IPS-18c (cell line): ENCODE measurements around the gene C10orf67.
"Not testable (repeated sequence)": the region's sequence is repeated elsewhere in the genome, so short reads cannot be mapped to it uniquely, and the experiment has no call there.

Experiments
- H3K4me3 ChIP-seq: 2 replicates; pipeline ENCODE4 v1.7.0; 2013; ENCODE audit warnings: low read depth, mild to moderate bottlenecking, low read length, moderate library complexity; ENCODE audit not compliant: insufficient read depth
- H3K9me3 ChIP-seq: one replicate; pipeline ENCODE4 v1.6.1; 2013; ENCODE audit warnings: mild to moderate bottlenecking, low read length, moderate library complexity; ENCODE audit not compliant: control insufficient read depth, insufficient read depth

The C10orf67 gene

GRCh38 chr10:23365417-23366030 is 20.9 kb upstream of the C10orf67 start:
- not testable (repeated sequence) for H3K9me3 ChIP-seq, H3K4me3 ChIP-seq

GRCh38 chr10:23364378-23364777 is 19.8 kb upstream of the C10orf67 start:
- no peak overlapping the region for H3K4me3 ChIP-seq
- no peaks in the 10 kb centered on the region for H3K9me3 ChIP-seq

DNA sequence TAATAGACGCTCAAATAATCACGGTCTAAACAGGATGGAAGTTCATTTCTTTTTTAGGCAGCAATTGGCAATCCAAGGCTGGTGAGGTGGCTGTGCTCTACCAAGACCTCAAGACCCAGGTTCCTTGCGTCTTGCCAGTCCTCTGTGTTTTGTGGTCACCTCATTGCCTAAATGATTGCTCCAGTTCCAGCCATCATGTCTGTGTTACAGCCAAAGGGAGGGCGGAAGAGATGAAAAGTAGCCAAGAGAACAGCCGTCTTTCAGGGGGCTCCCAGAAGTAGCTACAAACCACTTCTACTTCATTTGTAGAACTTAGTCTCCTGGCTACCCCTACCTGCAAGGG is 19.2 kb upstream of the C10orf67 start:
- Histone ChIP-seq H3K4me3 (no peak overlapping the region), H3K9me3 (no peaks in the 10 kb centered on the region)

GRCh38 chr10:23362879-23363792 is 18.5 kb upstream of the C10orf67 start:
- Histone ChIP-seq H3K9me3 (no peaks in the 10 kb centered on the region), H3K4me3 (no peak overlapping the region)

- H3K4me3 ChIP-seq, result no peak overlapping the region
These were observed 17.7 kb upstream of the C10orf67 start for GRCh38 chr10:23362069-23362830.

DNA sequence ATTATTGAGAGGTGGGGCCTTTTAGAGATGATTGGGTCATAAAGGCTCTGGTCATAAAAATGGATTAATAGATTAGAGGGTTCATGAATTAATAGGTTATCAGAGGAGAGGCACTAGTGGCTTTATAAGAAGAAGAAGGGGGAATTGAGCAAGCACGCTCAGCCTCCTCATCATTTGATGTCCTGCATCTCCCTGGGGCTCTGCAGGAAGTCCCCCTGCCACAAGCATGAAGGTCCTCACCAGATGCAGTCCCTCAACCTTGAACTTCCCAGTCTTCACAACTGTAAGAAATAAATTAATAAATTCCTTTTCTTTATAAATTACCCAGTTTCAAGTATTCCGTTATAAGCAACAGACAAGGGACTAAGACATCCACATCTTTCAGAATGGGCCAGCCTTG is 17.1 kb upstream of the C10orf67 start:
- H3K4me3 ChIP-seq, result no peak overlapping the region
- H3K9me3 ChIP-seq, result no peaks in the 10 kb centered on the region

More at GRCh38 chr10:23362069-23362830, 17.7 kb upstream of the C10orf67 start:
- H3K9me3 ChIP-seq, result no peaks in the 10 kb centered on the region

- no peaks in the 10 kb centered on the region for H3K9me3 ChIP-seq
These were observed 15.2 kb upstream of the C10orf67 start for GRCh38 chr10:23359692-23360380.

GRCh38 chr10:23358357-23358756 is 13.8 kb upstream of the C10orf67 start:
- no peak overlapping the region for H3K4me3 ChIP-seq
- no peaks in the 10 kb centered on the region for H3K9me3 ChIP-seq

More at GRCh38 chr10:23359692-23360380, 15.2 kb upstream of the C10orf67 start:
- no peak overlapping the region for H3K4me3 ChIP-seq

DNA sequence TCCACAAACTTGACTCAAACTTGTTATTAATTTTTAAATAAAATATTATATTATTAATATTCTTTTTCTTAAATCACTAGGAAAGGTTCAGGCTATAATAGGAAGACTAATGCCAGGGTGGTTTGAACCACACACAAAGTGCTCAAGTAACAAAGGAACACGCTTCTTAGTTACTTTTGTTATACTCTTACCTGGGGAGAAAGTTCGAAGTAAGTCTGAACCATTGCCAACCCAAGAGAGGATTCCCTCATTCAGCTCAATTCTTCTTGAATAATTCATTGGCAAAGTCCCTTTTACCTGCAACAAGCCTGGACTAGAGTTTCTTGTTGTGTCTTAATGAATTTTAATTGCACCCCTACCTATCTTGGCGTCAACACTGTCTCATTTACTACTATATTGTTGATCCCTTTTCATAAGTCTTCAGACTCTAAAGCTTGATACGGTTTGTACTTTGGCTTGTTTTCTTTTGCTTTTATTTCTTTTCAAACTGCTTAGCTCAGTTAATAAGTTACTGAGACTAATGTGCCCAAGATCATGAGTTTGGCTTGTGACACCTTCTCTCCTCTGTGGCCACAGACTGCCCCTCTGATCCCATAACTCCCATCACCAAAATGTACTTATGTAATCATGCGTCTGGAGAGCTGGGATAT is 10.2 kb upstream of the C10orf67 start:
- no peak overlapping the region for H3K4me3 ChIP-seq

GRCh38 chr10:23351926-23352519 is 7.4 kb upstream of the C10orf67 start:
- no peaks in the 10 kb centered on the region for H3K9me3 ChIP-seq
- H3K4me3 ChIP-seq, result no peak overlapping the region

More for the DNA sequence above, 10.2 kb upstream of the C10orf67 start:
- no peaks in the 10 kb centered on the region for H3K9me3 ChIP-seq

DNA sequence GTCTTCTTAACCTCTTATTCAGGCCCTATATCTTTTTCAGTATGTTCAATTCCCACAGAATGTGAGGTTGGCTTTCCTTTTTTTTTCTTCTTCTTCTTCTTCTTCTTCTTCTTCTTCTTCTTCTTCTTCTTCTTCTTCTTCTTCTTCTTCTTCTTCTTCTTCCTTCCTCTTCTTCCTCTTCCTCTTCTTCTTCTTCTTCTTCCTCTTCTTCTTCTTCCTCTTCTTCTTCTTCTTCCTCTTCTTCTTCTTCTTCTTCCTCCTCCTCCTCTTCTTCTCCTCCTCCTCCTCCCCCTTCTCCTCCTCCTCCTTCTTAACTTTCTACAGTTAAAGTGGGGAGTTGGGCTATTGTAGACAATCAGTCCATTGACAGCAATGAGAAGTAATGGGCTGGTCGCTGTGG is 6.1 kb upstream of the C10orf67 start:
- not testable (repeated sequence) for H3K9me3 ChIP-seq, H3K4me3 ChIP-seq

GRCh38 chr10:23345861-23346260 is 1.3 kb upstream of the C10orf67 start:
- Histone ChIP-seq H3K9me3 (no peaks in the 10 kb centered on the region), H3K4me3 (no peak overlapping the region)

- peak overlapping the region; percentile 77 for H3K4me3 ChIP-seq
- no peaks in the 10 kb centered on the region for H3K9me3 ChIP-seq
These were observed 881 bp downstream of the C10orf67 start for GRCh38 chr10:23343591-23344240.

- H3K4me3 ChIP-seq, result no peak overlapping the region
These were observed 2.2 kb downstream of the C10orf67 start for GRCh38 chr10:23342213-23342884.

DNA sequence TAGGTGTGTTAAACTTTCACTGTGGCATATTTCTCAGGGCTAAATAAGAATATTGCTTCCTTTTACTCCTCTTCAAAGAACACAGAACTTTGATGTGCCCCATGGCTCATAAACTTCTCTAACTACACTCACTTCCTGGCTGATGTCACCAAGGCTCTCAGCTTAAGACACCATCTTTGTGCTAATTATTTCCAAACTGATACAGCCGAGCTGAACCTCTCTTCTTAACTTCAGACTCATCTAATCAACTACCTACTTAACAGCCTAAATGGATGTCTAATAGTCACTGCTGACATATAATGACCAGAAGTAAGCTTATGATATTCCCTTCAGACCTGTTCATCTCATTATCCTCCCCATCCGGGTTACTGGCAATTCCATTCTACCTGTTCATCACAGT is 3.6 kb downstream of the C10orf67 start:
- no peaks in the 10 kb centered on the region for H3K9me3 ChIP-seq
- H3K4me3 ChIP-seq, result no peak overlapping the region

More at GRCh38 chr10:23342213-23342884, 2.2 kb downstream of the C10orf67 start:
- no peaks in the 10 kb centered on the region for H3K9me3 ChIP-seq
